ENCODE results near the gene AZIN2.

The AZIN2 gene

DNA sequence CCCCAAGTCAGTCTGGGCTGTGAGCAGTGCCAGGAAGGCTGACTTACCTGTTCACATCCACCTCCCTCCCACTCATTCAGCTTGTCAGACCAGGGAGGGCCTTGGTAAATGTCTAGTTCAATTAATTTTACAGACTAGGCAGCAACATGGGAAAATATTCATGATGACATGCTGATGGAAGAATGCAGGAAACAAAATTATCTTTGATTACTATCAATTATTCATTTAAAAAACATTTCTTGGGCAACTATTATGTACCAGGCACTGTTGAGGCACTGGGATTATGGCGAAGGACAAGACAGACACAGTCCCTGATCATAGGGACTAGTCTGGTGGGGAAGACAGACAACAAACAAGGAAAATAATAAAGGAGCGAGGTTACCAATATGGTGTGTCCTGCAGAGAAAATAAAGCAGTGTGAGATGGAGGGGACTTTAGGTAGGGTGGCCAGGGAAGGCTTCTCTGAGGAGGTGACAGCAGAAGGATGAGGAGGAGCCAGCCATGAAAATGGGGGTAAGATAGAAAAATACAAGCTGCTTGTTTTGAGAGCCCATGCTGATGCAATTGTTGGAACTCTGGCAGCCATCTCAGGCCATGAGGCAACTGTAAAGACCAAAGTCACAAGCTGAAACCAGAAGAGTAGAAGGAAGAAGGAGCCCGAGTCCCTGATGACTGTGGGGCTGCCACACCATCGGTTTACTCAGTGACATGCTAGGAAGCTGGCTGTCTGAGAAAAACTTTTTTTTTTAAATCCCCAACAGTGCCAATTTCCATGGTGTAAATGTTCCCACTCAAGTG is 86.9 kb downstream of the AZIN2 start:
- no peak for DNase-seq (ENCODE audit: low read depth, low spot score)
- no peak for TF ChIP-seq CTCF (IDR thresholded peaks at IDR 0.05; ENCODE audit: insufficient read depth, low read length, missing control alignments)
- ChIA-PET POLR2A (no interaction called here), CTCF (interaction anchor here (1.2 to 2.8 kb wide), 3 partner anchors 14 to 303 kb away, joined by 5 to 12 read pairs (median 5); partner anchors contain the start of gene TRIM62)
- H3K4me3 ChIP-seq (ENCODE audit: low read depth, low read length), result no peak overlapping the region

- no peak for DNase-seq (ENCODE audit: low read depth, low spot score)
- H3K4me3 ChIP-seq (ENCODE audit: low read depth, low read length), result no peak overlapping the region
- POLR2A ChIA-PET, result no interaction called here
- CTCF ChIA-PET, result interaction anchor here (1.2 to 2.8 kb wide), 3 partner anchors 13 to 302 kb away, joined by 5 to 12 read pairs (median 5); partner anchors contain the start of gene TRIM62
- no peak for TF ChIP-seq CTCF (IDR thresholded peaks at IDR 0.05; ENCODE audit: insufficient read depth, low read length, missing control alignments)
These were observed 87.8 kb downstream of the AZIN2 start for GRCh38 chr1:33168556-33169289.

DNA sequence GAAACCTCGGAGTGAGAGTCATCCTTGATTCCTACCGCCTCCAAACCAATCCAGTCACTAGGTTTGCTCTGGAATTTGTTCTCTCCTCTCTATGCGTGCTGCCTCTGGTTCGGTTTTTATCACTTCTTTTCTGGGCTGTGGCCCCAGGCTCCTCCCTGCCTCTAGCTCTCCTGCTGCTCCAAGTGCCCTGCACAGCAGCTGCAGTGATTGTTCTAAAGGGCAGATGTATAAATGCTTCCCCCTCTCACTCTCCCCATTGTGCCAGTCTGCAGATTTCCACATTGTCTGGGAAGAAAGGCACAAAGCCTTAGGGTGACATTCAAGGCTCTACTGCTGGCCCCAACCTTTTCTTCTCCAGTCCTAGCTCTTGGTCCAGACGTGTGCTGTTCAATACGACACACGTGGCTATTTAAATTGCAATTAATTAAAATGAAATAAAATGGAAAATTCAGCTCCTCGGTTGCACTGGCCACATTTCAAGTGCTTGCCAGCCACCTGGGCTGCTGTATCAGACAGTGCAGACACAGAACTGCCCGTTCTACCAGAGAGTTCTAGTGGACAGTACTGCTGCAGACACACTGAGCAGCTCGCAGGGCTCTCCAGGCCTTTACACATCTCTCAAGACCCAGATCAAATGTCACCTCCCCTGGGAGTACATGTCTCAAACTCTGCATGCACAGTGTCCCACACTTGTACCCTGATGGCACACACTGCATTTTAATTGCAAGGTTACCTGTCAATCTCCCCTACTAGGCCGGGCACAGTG is 88.5 kb downstream of the AZIN2 start:
- no peak for TF ChIP-seq CTCF (IDR thresholded peaks at IDR 0.05; ENCODE audit: insufficient read depth, low read length, missing control alignments)
- CTCF ChIA-PET, result interaction anchor here (0.6 to 2.8 kb wide), 3 partner anchors 10 to 43 kb away, joined by 3 to 12 read pairs (median 5); partner anchors contain the start of gene TRIM62
- POLR2A ChIA-PET, result no interaction called here
- no peak for DNase-seq (ENCODE audit: low read depth, low spot score)
- H3K4me3 ChIP-seq (ENCODE audit: low read depth, low read length), result no peak overlapping the region

Data from AG04449 (cell line).